ENCODE results near the gene ZNF609. TPM values are rescaled to one million over a fixed set of nuclear protein-coding genes. Genes with fewer than 3 reads are reported as not detected.

Gene ZNF609
- total RNA-seq, 1 experiment from 2014 or later: 9.9 TPM

DNA sequence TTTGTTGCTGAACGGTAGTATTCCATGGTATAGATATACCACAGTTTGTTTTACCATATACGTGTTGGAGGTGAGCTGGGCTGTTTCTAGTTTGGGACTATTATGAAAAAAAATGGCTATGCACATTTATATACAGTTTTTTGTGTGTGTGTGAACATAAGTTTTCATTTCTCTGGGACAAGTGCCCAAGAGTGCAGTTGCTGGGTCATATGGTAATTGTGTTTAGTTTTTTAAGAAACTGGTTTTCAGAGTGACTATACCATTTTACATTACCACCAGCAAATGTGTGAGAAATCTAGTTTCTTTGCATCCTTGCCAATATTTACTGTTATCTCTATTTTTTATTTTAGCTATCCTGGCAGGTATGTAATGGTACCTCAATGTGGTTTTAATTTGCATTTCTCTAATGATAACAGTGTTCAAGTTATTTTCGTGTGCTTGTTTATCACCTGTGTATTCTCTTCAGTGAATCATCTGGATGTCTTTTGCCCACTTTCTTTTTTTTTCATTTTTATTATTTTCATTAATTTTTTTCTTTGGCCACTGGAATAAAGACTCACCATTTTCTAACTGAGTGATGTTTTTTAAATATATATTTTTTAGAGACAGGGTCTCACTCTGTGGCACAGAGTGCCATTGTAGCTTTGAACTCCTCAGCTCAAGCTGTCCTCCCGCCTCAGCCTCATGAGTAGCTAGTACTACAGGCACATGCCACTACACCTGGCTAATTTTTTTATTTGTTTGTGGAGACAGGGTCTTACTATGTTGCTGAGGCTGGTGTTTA is 75.3 kb downstream of the ZNF609 start:
- 0 out of 2 replicates have a peak overlapping the region, but pooled peaks have one; percentile 28 for H2AFZ ChIP-seq (ENCODE audit: low read length)
- H3K79me2 ChIP-seq (ENCODE audit: low read length): peaks cover 73% of the 10 kb centered on the region
- H3K27ac ChIP-seq (ENCODE audit: low read length): peak overlapping the region; percentile 77
- H3K4me2 ChIP-seq (ENCODE audit: low read length): peak overlapping the region; percentile 68
- BruUV-seq (replicated peaks): no TSS peak
- ChIA-PET POLR2A (ENCODE audit: unreplicated experiment) (no interaction called here), CTCF (interaction anchor here (0.5 kb wide), 1 partner anchor 126 kb away, joined by 9 read pairs; no protein-coding TSS in a partner anchor)
- ATAC-seq (no peak), DNase-seq (no peak)
- H3K27me3 ChIP-seq (ENCODE audit: low read length): no peaks in the 10 kb centered on the region
- H3K4me3 ChIP-seq (ENCODE audit: low read length): no peak overlapping the region
- H3K9ac ChIP-seq (ENCODE audit: low read length): 0 out of 2 replicates have a peak overlapping the region, but pooled peaks have one; percentile 20
- H3K9me3 ChIP-seq (ENCODE audit: low read length): no peaks in the 10 kb centered on the region
- H3F3A ChIP-seq (ENCODE audit: low read length, unreplicated experiment): peaks cover 3% of the 10 kb centered on the region
- H3K9me2 ChIP-seq (replicated peaks; ENCODE audit: low read length): no peaks in the 10 kb centered on the region
- H3K4me1 ChIP-seq (ENCODE audit: insufficient read depth, low read length): peaks cover 17% of the 10 kb centered on the region
- H4K20me1 ChIP-seq (ENCODE audit: low read length): no peaks in the 10 kb centered on the region
- H3K36me3 ChIP-seq (ENCODE audit: low read depth, low read length): no peaks in the 10 kb centered on the region
- intact Hi-C loops (cut with micrococcal nuclease): no loop called here
- TF ChIP-seq EZH2 (IDR thresholded peaks at IDR 0.05; ENCODE audit: low read length, unreplicated experiment) (no peak), CTCF (conservative IDR thresholded peaks at IDR 0.05; ENCODE audit: low read depth, low read length) (no peak), EZH2phosphoT487 (IDR thresholded peaks at IDR 0.05; ENCODE audit: borderline replicate concordance, low read length) (no peak)

- Histone ChIP-seq H3F3A (ENCODE audit: low read length, unreplicated experiment) (peaks cover 3% of the 10 kb centered on the region), H3K4me2 (ENCODE audit: low read length) (peak overlapping the region; percentile 68), H3K9ac (ENCODE audit: low read length) (0 out of 2 replicates have a peak overlapping the region, but pooled peaks have one; percentile 20), H3K9me3 (ENCODE audit: low read length) (no peaks in the 10 kb centered on the region), H2AFZ (ENCODE audit: low read length) (0 out of 2 replicates have a peak overlapping the region, but pooled peaks have one; percentile 28), H3K79me2 (ENCODE audit: low read length) (peaks cover 66% of the 10 kb centered on the region), H3K27ac (ENCODE audit: low read length) (peak overlapping the region; percentile 77), H4K20me1 (ENCODE audit: low read length) (no peaks in the 10 kb centered on the region), H3K9me2 (replicated peaks; ENCODE audit: low read length) (no peaks in the 10 kb centered on the region), H3K36me3 (ENCODE audit: low read depth, low read length) (no peaks in the 10 kb centered on the region), H3K4me3 (ENCODE audit: low read length) (no peak overlapping the region), H3K27me3 (ENCODE audit: low read length) (no peaks in the 10 kb centered on the region), H3K4me1 (ENCODE audit: insufficient read depth, low read length) (peaks cover 17% of the 10 kb centered on the region)
- CTCF ChIA-PET: no interaction called here
- intact Hi-C loops (cut with micrococcal nuclease): no loop called here
- TF ChIP-seq EZH2phosphoT487 (IDR thresholded peaks at IDR 0.05; ENCODE audit: borderline replicate concordance, low read length): no peak
- TF ChIP-seq CTCF (conservative IDR thresholded peaks at IDR 0.05; ENCODE audit: low read depth, low read length): no peak
- TF ChIP-seq EZH2 (IDR thresholded peaks at IDR 0.05; ENCODE audit: low read length, unreplicated experiment): no peak
- POLR2A ChIA-PET (ENCODE audit: unreplicated experiment): no interaction called here
- BruUV-seq (replicated peaks): no TSS peak
- DNase-seq: peak; percentile 79
- ATAC-seq: peak; percentile 99
These were observed 76.0 kb downstream of the ZNF609 start for GRCh38 chr15:64536244-64536836.

GRCh38 chr15:64542091-64542490 is 81.7 kb downstream of the ZNF609 start:
- H3K4me1 ChIP-seq (ENCODE audit: insufficient read depth, low read length): no peaks in the 10 kb centered on the region
- H3K27ac ChIP-seq (ENCODE audit: low read length): no peak overlapping the region
- H3K4me2 ChIP-seq (ENCODE audit: low read length): no peak overlapping the region
- H3K9ac ChIP-seq (ENCODE audit: low read length): no peak overlapping the region
- intact Hi-C loops (cut with micrococcal nuclease): no loop called here
- H3K36me3 ChIP-seq (ENCODE audit: low read depth, low read length): no peaks in the 10 kb centered on the region
- no peak overlapping the region for H3K4me3 ChIP-seq (ENCODE audit: low read length)
- H2AFZ ChIP-seq (ENCODE audit: low read length): no peak overlapping the region
- no peaks in the 10 kb centered on the region for H3K9me3 ChIP-seq (ENCODE audit: low read length)
- no peaks in the 10 kb centered on the region for H3K9me2 ChIP-seq (replicated peaks; ENCODE audit: low read length)
- no TSS peak for BruUV-seq (replicated peaks)
- ChIA-PET CTCF (no interaction called here), POLR2A (ENCODE audit: unreplicated experiment) (no interaction called here)
- no peaks in the 10 kb centered on the region for H3F3A ChIP-seq (ENCODE audit: low read length, unreplicated experiment)
- no peak for DNase-seq
- H3K79me2 ChIP-seq (ENCODE audit: low read length): peaks cover 37% of the 10 kb centered on the region
- H4K20me1 ChIP-seq (ENCODE audit: low read length): no peaks in the 10 kb centered on the region
- no peak for ATAC-seq
- H3K27me3 ChIP-seq (ENCODE audit: low read length): no peaks in the 10 kb centered on the region
- TF ChIP-seq EZH2 (IDR thresholded peaks at IDR 0.05; ENCODE audit: low read length, unreplicated experiment) (no peak), EZH2phosphoT487 (IDR thresholded peaks at IDR 0.05; ENCODE audit: borderline replicate concordance, low read length) (no peak), CTCF (conservative IDR thresholded peaks at IDR 0.05; ENCODE audit: low read depth, low read length) (no peak)
